ENCODE measurements around the gene LRRC23.
"Not testable (repeated sequence)": the region's sequence is repeated elsewhere in the genome, so short reads cannot be mapped to it uniquely, and the experiment has no call there.

The LRRC23 gene

GRCh38 chr12:6904280-6905276 lies at the start of gene LRRC23:
Gene LRRC23, plus strand, starts transcription at chr12:6904822. Its CDS starts 812 bp downstream, at chr12:6905634.
- DNase-seq (ENCODE audit: low read depth) = peak; percentile 96

- no peak for DNase-seq (ENCODE audit: low read depth)
Measured at GRCh38 chr12:6855322-6855721, 49.3 kb upstream of the LRRC23 start.

GRCh38 chr12:6858799-6859198 lies 45.8 kb upstream of the LRRC23 start:
- DNase-seq (ENCODE audit: low read depth) = no peak

- no peak for DNase-seq (ENCODE audit: low read depth)
Measured at GRCh38 chr12:6860116-6860515, 44.5 kb upstream of the LRRC23 start.

GRCh38 chr12:6860942-6861341 lies 43.7 kb upstream of the LRRC23 start:
- DNase-seq (ENCODE audit: low read depth) = no peak

GRCh38 chr12:6861391-6861790 lies 43.2 kb upstream of the LRRC23 start:
- DNase-seq (ENCODE audit: low read depth) = no peak

GRCh38 chr12:6863033-6863432 lies 41.6 kb upstream of the LRRC23 start:
- DNase-seq (ENCODE audit: low read depth) = no peak

GRCh38 chr12:6863586-6864321 lies 40.9 kb upstream of the LRRC23 start:
- DNase-seq (ENCODE audit: low read depth) = no peak

GRCh38 chr12:6865307-6865706 lies 39.3 kb upstream of the LRRC23 start:
- not testable (repeated sequence) for DNase-seq (ENCODE audit: low read depth)

GRCh38 chr12:6866163-6866919 lies 38.3 kb upstream of the LRRC23 start:
- no peak for DNase-seq (ENCODE audit: low read depth)

- no peak for DNase-seq (ENCODE audit: low read depth)
Measured at GRCh38 chr12:6866920-6867412, 37.7 kb upstream of the LRRC23 start.

- DNase-seq (ENCODE audit: low read depth) = peak; percentile 60
Measured at GRCh38 chr12:6867413-6868210, 37.0 kb upstream of the LRRC23 start, which contains the start of gene TPI1. Gene TPI1, plus strand, starts transcription at chr12:6867531. Its CDS starts 36 bp downstream, at chr12:6867567.

- no peak for DNase-seq (ENCODE audit: low read depth)
Measured at GRCh38 chr12:6868211-6869048, 36.2 kb upstream of the LRRC23 start.

GRCh38 chr12:6869049-6870021 lies 35.3 kb upstream of the LRRC23 start:
- DNase-seq (ENCODE audit: low read depth) = peak; percentile 80

- not testable (repeated sequence) for DNase-seq (ENCODE audit: low read depth)
Measured at GRCh38 chr12:6870304-6870703, 34.3 kb upstream of the LRRC23 start.

GRCh38 chr12:6871052-6871957 lies 33.3 kb upstream of the LRRC23 start:
- no peak for DNase-seq (ENCODE audit: low read depth)
